Measurements from ENCODE around the gene P3H2. TPM values are rescaled to one million over a fixed set of nuclear protein-coding genes. Genes with fewer than 3 reads are reported as not detected.

P3H2 gene
- total and polyA plus RNA-seq, 2 donors = 9.8 to 12.7 TPM

DNA sequence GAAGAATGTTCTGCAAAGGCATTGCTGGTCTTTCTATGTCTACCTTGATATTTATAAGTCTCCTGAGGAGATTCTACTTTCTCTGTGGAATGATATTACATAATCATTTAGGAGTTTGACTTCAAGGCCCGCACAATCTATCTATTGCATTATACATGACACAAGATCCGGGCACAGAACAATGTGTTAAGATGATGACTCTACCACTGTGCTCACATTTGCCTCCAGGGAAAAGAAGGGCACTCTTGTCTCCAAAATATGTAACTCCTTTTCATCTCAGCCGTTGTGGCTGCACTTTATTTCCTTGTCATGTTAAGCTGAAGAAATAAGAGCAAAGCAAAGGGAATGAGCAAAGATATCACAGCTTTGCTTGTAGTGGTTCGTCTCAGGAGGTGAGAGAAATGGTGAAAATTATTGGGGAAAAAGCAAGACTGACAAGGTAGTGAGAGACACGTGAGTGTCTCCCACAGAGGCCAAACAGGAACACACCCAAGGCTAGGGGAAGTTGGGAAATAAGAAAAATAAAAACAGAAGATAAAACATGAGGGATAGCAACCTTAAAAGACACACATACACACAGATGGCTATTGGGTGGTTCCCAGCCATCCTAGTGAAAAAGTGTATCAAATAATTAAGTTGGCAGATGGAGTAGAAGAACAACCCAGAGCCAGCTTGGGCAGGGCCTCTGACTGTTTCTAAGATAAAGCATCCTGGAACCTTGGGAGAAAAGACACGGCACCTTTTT is 184.3 kb downstream of the P3H2 start:
- Histone ChIP-seq H3K27ac (ENCODE audit: low read depth) (no peak overlapping the region), H3K36me3 (ENCODE audit: insufficient read depth) (no peaks in the 10 kb centered on the region), H3K4me3 (ENCODE audit: low read depth, low read length) (no peak overlapping the region), H3K4me1 (ENCODE audit: insufficient read depth) (no peaks in the 10 kb centered on the region)
- WGBS = 75% methylated on average over 6 of the region's 6 CpGs
- DNase-seq (ENCODE audit: extremely low spot score) = no peak

GRCh38 chr3:189927975-189928895 is 192.5 kb downstream of the P3H2 start:
- Histone ChIP-seq H3K4me3 (ENCODE audit: low read depth, low read length) (no peak overlapping the region), H3K36me3 (ENCODE audit: insufficient read depth) (no peaks in the 10 kb centered on the region), H3K4me1 (ENCODE audit: insufficient read depth) (no peaks in the 10 kb centered on the region), H3K27ac (ENCODE audit: low read depth) (no peak overlapping the region)
- 69% methylated on average over 6 of the region's 6 CpGs for WGBS
- no peak for DNase-seq (ENCODE audit: extremely low spot score)

DNA sequence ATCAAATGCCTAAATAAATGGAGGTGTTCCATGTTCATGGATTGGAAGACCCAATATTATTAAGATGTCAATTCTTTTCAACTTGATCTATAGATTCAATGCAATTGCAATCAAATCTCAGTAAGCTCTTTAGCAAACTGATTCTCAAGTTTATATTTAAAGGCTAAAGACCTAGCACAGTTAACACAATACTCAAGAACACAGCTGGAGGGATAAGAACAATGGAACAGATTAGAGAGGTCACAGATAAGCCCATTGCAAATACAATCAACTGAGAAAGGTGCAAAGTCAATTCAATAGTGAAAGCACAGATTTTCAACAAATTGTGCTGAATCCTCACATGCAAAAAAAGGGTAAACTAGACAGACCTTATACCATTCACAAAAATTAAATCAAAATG is 198.9 kb downstream of the P3H2 start:
- Histone ChIP-seq H3K27ac (ENCODE audit: low read depth) (no peak overlapping the region), H3K36me3 (ENCODE audit: insufficient read depth) (no peaks in the 10 kb centered on the region), H3K4me1 (ENCODE audit: insufficient read depth) (no peaks in the 10 kb centered on the region), H3K4me3 (ENCODE audit: low read depth, low read length) (no peak overlapping the region)
- DNase-seq (ENCODE audit: extremely low spot score) = no peak

GRCh38 chr3:189914799-189915198 is 205.9 kb downstream of the P3H2 start:
- H3K4me3 ChIP-seq (ENCODE audit: low read depth, low read length) = no peak overlapping the region
- 77% methylated on average over 3 of the region's 3 CpGs for WGBS
- H3K4me1 ChIP-seq (ENCODE audit: insufficient read depth) = no peaks in the 10 kb centered on the region
- no peaks in the 10 kb centered on the region for H3K36me3 ChIP-seq (ENCODE audit: insufficient read depth)
- DNase-seq (ENCODE audit: extremely low spot score) = no peak
- no peak overlapping the region for H3K27ac ChIP-seq (ENCODE audit: low read depth)

- no peak overlapping the region for H3K27ac ChIP-seq (ENCODE audit: low read depth)
- no peak overlapping the region for H3K4me3 ChIP-seq (ENCODE audit: low read depth, low read length)
- no peaks in the 10 kb centered on the region for H3K4me1 ChIP-seq (ENCODE audit: insufficient read depth)
- DNase-seq (ENCODE audit: extremely low spot score) = no peak
- WGBS = 46% methylated on average over 1 of the region's 1 CpG
- H3K36me3 ChIP-seq (ENCODE audit: insufficient read depth) = no peaks in the 10 kb centered on the region
Measured at GRCh38 chr3:189911001-189911400, 209.7 kb downstream of the P3H2 start.

- no peaks in the 10 kb centered on the region for H3K36me3 ChIP-seq (ENCODE audit: insufficient read depth)
- 78% methylated on average over 2 of the region's 2 CpGs for WGBS
- H3K4me3 ChIP-seq (ENCODE audit: low read depth, low read length) = no peak overlapping the region
- no peak overlapping the region for H3K27ac ChIP-seq (ENCODE audit: low read depth)
- no peak for DNase-seq (ENCODE audit: extremely low spot score)
- no peaks in the 10 kb centered on the region for H3K4me1 ChIP-seq (ENCODE audit: insufficient read depth)
Measured at GRCh38 chr3:189909573-189909972, 211.1 kb downstream of the P3H2 start.

GRCh38 chr3:189909139-189909538 is 211.6 kb downstream of the P3H2 start:
- WGBS = 76% methylated on average over 3 of the region's 3 CpGs
- Histone ChIP-seq H3K4me3 (ENCODE audit: low read depth, low read length) (no peak overlapping the region), H3K36me3 (ENCODE audit: insufficient read depth) (no peaks in the 10 kb centered on the region), H3K4me1 (ENCODE audit: insufficient read depth) (no peaks in the 10 kb centered on the region), H3K27ac (ENCODE audit: low read depth) (peak overlapping the region; percentile 5)
- no peak for DNase-seq (ENCODE audit: extremely low spot score)

DNA sequence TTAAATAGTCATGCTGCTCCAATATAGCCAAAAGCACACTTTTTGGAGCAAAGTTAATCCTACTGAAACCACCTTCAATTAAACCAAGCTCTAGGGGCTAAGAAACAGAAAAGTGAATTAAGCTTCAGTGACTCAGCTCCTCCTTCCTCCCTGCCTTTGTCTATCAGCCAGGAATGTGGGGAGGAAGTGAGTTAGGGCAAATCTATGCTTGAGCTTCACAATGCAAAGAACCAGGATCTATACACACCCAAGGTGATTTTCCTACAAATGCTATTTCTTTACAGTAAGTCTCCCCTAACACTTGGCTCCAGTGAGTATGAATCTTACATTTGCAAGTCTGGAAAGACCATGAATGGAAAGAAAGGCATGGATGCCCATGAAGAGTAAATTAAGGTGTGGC is 212.1 kb downstream of the P3H2 start:
- no peak overlapping the region for H3K27ac ChIP-seq (ENCODE audit: low read depth)
- no peak for DNase-seq (ENCODE audit: extremely low spot score)
- no peaks in the 10 kb centered on the region for H3K4me1 ChIP-seq (ENCODE audit: insufficient read depth)
- H3K4me3 ChIP-seq (ENCODE audit: low read depth, low read length) = no peak overlapping the region
- no peaks in the 10 kb centered on the region for H3K36me3 ChIP-seq (ENCODE audit: insufficient read depth)

DNA sequence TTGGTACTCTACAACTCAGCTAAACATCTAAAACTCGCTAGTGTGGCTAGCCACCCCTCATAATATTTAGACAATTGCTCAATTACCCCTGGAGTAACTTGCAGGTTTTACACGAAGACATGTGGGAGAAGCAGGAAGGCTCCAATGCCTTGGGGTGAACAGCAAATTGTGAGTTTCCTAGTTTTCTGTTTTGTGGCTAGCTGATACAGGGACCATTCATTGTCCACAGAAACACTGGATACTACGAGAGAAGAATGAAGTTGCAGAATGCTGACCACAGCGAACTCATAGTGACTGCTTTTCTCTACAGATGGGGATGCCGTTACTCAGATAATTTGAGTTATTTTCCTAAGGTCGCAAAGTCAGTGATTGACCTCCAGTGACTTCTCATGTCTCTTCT is 212.9 kb downstream of the P3H2 start:
- H3K27ac ChIP-seq (ENCODE audit: low read depth) = no peak overlapping the region
- DNase-seq (ENCODE audit: extremely low spot score) = no peak
- H3K4me3 ChIP-seq (ENCODE audit: low read depth, low read length) = no peak overlapping the region
- H3K4me1 ChIP-seq (ENCODE audit: insufficient read depth) = no peaks in the 10 kb centered on the region
- WGBS = 83% methylated on average over 6 of the region's 6 CpGs
- H3K36me3 ChIP-seq (ENCODE audit: insufficient read depth) = no peaks in the 10 kb centered on the region

Small RNA genes lying within 50 kb of the gene (small RNA-seq; reads per million reads assigned to genes)
- gene RNU6-1109P = not detected

Other genes starting within 250 kb of the P3H2 start
- 13.2 TPM for gene CLDN1, start 201.5 kb upstream of the P3H2 start, total RNA-seq
- 15.8 TPM for gene CLDN1, start 201.5 kb upstream of the P3H2 start, polyA plus RNA-seq

All from urinary bladder (tissue), 4 donors.